ENCODE measurements around the gene EPB41L2.
"Not testable (repeated sequence)": the region's sequence is repeated elsewhere in the genome, so short reads cannot be mapped to it uniquely, and the experiment has no call there.

DNA sequence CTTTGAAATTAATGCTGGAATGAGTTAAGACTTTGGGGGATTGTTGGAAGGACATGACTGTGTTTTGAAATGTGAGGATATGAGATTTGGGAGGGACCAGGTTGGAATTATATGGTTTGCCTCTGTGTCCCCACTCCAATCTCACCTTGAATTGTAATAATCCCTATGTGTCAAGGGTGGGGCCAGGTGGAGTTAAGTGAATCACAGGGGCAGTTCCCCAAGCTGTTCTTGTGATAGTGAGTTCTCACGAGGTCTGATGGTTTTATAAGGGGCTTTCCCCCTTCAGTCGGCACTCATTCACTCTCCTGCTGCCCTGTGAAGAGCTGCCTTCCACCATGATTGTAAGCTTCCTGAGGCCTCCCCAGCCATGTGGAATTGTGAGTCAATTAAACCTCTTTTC lies 54.1 kb downstream of the EPB41L2 start:
- TF ChIP-seq, protein P1, sequence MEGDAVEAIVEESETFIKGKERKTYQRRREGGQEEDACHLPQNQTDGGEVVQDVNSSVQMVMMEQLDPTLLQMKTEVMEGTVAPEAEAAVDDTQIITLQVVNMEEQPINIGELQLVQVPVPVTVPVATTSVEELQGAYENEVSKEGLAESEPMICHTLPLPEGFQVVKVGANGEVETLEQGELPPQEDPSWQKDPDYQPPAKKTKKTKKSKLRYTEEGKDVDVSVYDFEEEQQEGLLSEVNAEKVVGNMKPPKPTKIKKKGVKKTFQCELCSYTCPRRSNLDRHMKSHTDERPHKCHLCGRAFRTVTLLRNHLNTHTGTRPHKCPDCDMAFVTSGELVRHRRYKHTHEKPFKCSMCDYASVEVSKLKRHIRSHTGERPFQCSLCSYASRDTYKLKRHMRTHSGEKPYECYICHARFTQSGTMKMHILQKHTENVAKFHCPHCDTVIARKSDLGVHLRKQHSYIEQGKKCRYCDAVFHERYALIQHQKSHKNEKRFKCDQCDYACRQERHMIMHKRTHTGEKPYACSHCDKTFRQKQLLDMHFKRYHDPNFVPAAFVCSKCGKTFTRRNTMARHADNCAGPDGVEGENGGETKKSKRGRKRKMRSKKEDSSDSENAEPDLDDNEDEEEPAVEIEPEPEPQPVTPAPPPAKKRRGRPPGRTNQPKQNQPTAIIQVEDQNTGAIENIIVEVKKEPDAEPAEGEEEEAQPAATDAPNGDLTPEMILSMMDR (IDR thresholded peaks at IDR 0.05) = not testable (repeated sequence)
- TF ChIP-seq POLR2A (IDR thresholded peaks at IDR 0.05) = not testable (repeated sequence)

Data from body of pancreas (tissue), 4 donors.